Measurements from ENCODE around the gene FGF21.
"Not testable (repeated sequence)": the region's sequence is repeated elsewhere in the genome, so short reads cannot be mapped to it uniquely, and the experiment has no call there.

The FGF21 gene

GRCh38 chr19:48755084-48755641, at the start of gene FGF21:
FGF21 (plus strand) TSS chr19:48755524; CDS start chr19:48756237, 713 bp downstream.
- DNase-seq (ENCODE audit: low read depth): no peak

- DNase-seq (ENCODE audit: low read depth): no peak
Measured at GRCh38 chr19:48708471-48708870, 46.9 kb upstream of the FGF21 start.

GRCh38 chr19:48711106-48711662, 44.1 kb upstream of the FGF21 start:
- no peak for DNase-seq (ENCODE audit: low read depth)

- no peak for DNase-seq (ENCODE audit: low read depth)
Measured at GRCh38 chr19:48713041-48713863, 42.1 kb upstream of the FGF21 start.

- peak; percentile 92 for DNase-seq (ENCODE audit: low read depth)
Measured at GRCh38 chr19:48713864-48714755, 41.2 kb upstream of the FGF21 start.

- DNase-seq (ENCODE audit: low read depth): no peak
Measured at GRCh38 chr19:48714759-48715675, 40.3 kb upstream of the FGF21 start.

- no peak for DNase-seq (ENCODE audit: low read depth)
Measured at GRCh38 chr19:48715681-48716171, 39.6 kb upstream of the FGF21 start.

- no peak for DNase-seq (ENCODE audit: low read depth)
Measured at GRCh38 chr19:48716562-48717291, 38.6 kb upstream of the FGF21 start.

GRCh38 chr19:48718106-48718505, 37.2 kb upstream of the FGF21 start:
- not testable (repeated sequence) for DNase-seq (ENCODE audit: low read depth)

- DNase-seq (ENCODE audit: low read depth): no peak
Measured at GRCh38 chr19:48718711-48719231, 36.6 kb upstream of the FGF21 start.

GRCh38 chr19:48719263-48720171, 35.8 kb upstream of the FGF21 start, which contains the start of gene MAMSTR:
MAMSTR (minus strand) TSS chr19:48719725; CDS start chr19:48719031, 694 bp downstream.
- no peak for DNase-seq (ENCODE audit: low read depth)

GRCh38 chr19:48720251-48720612, 35.1 kb upstream of the FGF21 start:
- DNase-seq (ENCODE audit: low read depth): no peak

GRCh38 chr19:48720613-48721296, 34.6 kb upstream of the FGF21 start:
- peak; percentile 82 for DNase-seq (ENCODE audit: low read depth)

GRCh38 chr19:48722196-48722708, 33.1 kb upstream of the FGF21 start:
- no peak for DNase-seq (ENCODE audit: low read depth)

- no peak for DNase-seq (ENCODE audit: low read depth)
Measured at GRCh38 chr19:48724796-48725753, 30.2 kb upstream of the FGF21 start.

- DNase-seq (ENCODE audit: low read depth): no peak
Measured at GRCh38 chr19:48726556-48726955, 28.8 kb upstream of the FGF21 start.

Measured in stimulated activated CD8-positive, alpha-beta memory T cell treated with anti-CD3 and anti-CD28 coated beads, Interleukin-12 subunit alpha, Interleukin-12 subunit beta, amount 100 ng/mL, for 1 hour (primary cell).